K562 (cell line): ENCODE results near the gene ENG. TPM values are rescaled to one million over a fixed set of nuclear protein-coding genes. Genes with fewer than 3 reads are reported as not detected.

Source experiments
- ADNP ChIP-seq: fragments of 200-800 bp; sonication (Bioruptor generic); IDR thresholded peaks from 2 replicates; pipeline ENCODE4 v1.6.1; 2016; ENCODE audit warnings: missing genetic modification characterization, missing compliant biosample characterization
- ARHGAP35 ChIP-seq: fragments of 450-650 bp; IDR thresholded peaks from 2 replicates; pipeline ENCODE4 v1.6.1; 2018; ENCODE audit not compliant: partially characterized antibody
- MAZ ChIP-seq, 2 experiments: fragments of 450-650 bp in 1 of 2; sonication (generic) in 1 of 2; formaldehyde crosslinking; IDR thresholded peaks in 1 of 2; conservative IDR thresholded peaks in 1 of 2; 2 replicates each; pipeline versions ENCODE4 v1.4.0 to v1.5.0; 2020; ENCODE audit warnings: mild to moderate bottlenecking in 1 of 2, missing genetic modification reagents in 1 of 2
- MIER1 ChIP-seq: fragments of 450-650 bp; IDR thresholded peaks from 2 replicates; pipeline ENCODE4 v1.6.1; 2016; ENCODE audit warnings: antibody characterized with exemption, mild to moderate bottlenecking, low read depth
- SMARCA4 ChIP-seq: fragments of 450-650 bp; IDR thresholded peaks from 2 replicates; pipeline ENCODE4 v1.6.1; 2016
- SPI1 ChIP-seq: IDR thresholded peaks from 2 replicates; pipeline ENCODE4 v1.6.1; 2011; ENCODE audit warnings: low read depth, low read length, control low read depth, borderline replicate concordance
- SRSF7 ChIP-seq: fragments of 200-400 bp; formaldehyde crosslinking; optimal IDR thresholded peaks from 2 replicates; pipeline ENCODE3; 2017; ENCODE audit warnings: mild to moderate bottlenecking, low read depth, low read length
- U2AF1 ChIP-seq: fragments of 200-400 bp; formaldehyde crosslinking; optimal IDR thresholded peaks from 2 replicates; pipeline ENCODE3; 2017; ENCODE audit warnings: mild to moderate bottlenecking, low read depth, low read length, moderate library complexity
- XRCC4 ChIP-seq: IDR thresholded peaks from one replicate; pipeline ENCODE4 v1.6.1; 2011; ENCODE audit not compliant: insufficient read depth, insufficient read length; ENCODE audit errors: extremely low read depth
- YY1 ChIP-seq, 3 experiments: IDR thresholded peaks; 2 replicates each; pipeline ENCODE4 v1.6.1; 2011; ENCODE audit warnings: low read length in 2 of 3, mild to moderate bottlenecking in 2 of 3, moderate library complexity in 2 of 3, borderline replicate concordance in 1 of 3, control low read depth in 1 of 3, low read depth in 1 of 3; ENCODE audit not compliant: insufficient read depth in 3 of 3, insufficient replicate concordance in 2 of 3, control insufficient read depth in 1 of 3, insufficient read length in 1 of 3; ENCODE audit errors: extremely low read depth in 1 of 3
- ZNF197 ChIP-seq: fragments of 200-800 bp; sonication (Bioruptor generic); IDR thresholded peaks from 2 replicates; pipeline ENCODE4 v1.6.1; 2016; ENCODE audit warnings: low read depth, missing genetic modification characterization, missing compliant biosample characterization
- ZNF445 ChIP-seq: fragments of 250-450 bp; sonication (Bioruptor Pico); IDR thresholded peaks from 2 replicates; pipeline ENCODE4 v1.4.0; 2020; ENCODE audit warnings: low read depth, mild to moderate bottlenecking, moderate library complexity
- ZNF780A ChIP-seq: fragments of 250-450 bp; sonication (Bioruptor Pico); IDR thresholded peaks from 2 replicates; pipeline ENCODE4 v1.5.0; 2021; ENCODE audit warnings: mild to moderate bottlenecking
- polyA plus RNA-seq, 8 experiments: library from polyadenylated mRNA; depleted of rRNA in 4 of 8; stranded (reverse) in 5 of 8; unstranded in 3 of 8; fragments of >200 nt; fragmentation: Nextera tagmentation in 2 of 8; fragmentation: Illumina TruSeq in 1 of 8; extraction: Ambion mirVana in 2 of 8; extraction: Trizol in 1 of 8; gene quantifications; 2 replicates each; pipeline versions ENCODE4 v1.2.1 to v1.2.3, GENCODE V29; 2011 to 2014; ENCODE audit warnings: inconsistent platforms in 1 of 8, missing spikeins in 1 of 8
- total RNA-seq, 7 experiments: library from RNA; depleted of rRNA in 6 of 7; stranded (reverse); fragments of >200 nt in 6 of 7; fragmentation: Illumina TruSeq in 2 of 7; extraction: Trizol in 2 of 7; gene quantifications; 2 replicates each; pipeline versions ENCODE4 v1.2.1 to v1.2.3, GENCODE V29; 2011 to 2021; ENCODE audit warnings: low replicate concordance in 1 of 7
- TF ChIP-seq, protein P1 (sequence below), 3 experiments: fragments of 200-800 bp in 1 of 3; fragments of 250-450 bp in 1 of 3; fragments of 450-650 bp in 1 of 3; sonication (Bioruptor Pico) in 1 of 3; sonication (Bioruptor generic) in 1 of 3; formaldehyde crosslinking in 1 of 3; IDR thresholded peaks; 2 replicates each; pipeline versions ENCODE4 v1.6.1 to v1.8.0; 2016 to 2022; ENCODE audit warnings: mild to moderate bottlenecking in 2 of 3, missing genetic modification characterization in 2 of 3, missing compliant biosample characterization in 1 of 3, moderate library complexity in 1 of 3
- TF ChIP-seq, protein P2 (sequence below): fragments of 200-800 bp; sonication (Bioruptor generic); IDR thresholded peaks from 2 replicates; pipeline ENCODE4 v1.6.1; 2017; ENCODE audit warnings: missing genetic modification characterization, missing compliant biosample characterization

The ENG gene
- total and polyA plus RNA-seq, 9 of the 15 experiments (the other 6 are each of a cell fraction or from before 2014, with no cell fraction given), result 0.04 to 0.40 (median 0.14) TPM; not detected in 1

DNA sequence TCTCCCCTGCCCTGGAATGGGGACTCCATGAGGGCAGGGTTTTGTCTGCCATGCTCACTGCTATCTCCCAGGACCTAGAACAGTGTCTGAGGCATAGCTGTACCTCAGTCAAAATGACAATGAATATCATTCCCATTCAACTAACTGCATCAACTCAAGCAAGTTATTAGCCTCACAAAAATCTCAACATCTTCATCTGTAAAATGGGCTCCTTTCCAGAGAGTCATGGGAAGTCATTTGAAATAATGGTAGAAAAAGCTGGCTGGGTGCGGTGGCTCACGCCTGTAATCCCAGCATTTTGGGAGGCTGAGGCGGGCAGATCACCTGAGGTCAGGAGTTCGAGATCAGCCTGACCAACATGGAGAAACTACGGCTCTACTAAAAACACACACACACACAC is 85.4 kb downstream of the ENG start (continued):
- TF ChIP-seq, protein P1, sequence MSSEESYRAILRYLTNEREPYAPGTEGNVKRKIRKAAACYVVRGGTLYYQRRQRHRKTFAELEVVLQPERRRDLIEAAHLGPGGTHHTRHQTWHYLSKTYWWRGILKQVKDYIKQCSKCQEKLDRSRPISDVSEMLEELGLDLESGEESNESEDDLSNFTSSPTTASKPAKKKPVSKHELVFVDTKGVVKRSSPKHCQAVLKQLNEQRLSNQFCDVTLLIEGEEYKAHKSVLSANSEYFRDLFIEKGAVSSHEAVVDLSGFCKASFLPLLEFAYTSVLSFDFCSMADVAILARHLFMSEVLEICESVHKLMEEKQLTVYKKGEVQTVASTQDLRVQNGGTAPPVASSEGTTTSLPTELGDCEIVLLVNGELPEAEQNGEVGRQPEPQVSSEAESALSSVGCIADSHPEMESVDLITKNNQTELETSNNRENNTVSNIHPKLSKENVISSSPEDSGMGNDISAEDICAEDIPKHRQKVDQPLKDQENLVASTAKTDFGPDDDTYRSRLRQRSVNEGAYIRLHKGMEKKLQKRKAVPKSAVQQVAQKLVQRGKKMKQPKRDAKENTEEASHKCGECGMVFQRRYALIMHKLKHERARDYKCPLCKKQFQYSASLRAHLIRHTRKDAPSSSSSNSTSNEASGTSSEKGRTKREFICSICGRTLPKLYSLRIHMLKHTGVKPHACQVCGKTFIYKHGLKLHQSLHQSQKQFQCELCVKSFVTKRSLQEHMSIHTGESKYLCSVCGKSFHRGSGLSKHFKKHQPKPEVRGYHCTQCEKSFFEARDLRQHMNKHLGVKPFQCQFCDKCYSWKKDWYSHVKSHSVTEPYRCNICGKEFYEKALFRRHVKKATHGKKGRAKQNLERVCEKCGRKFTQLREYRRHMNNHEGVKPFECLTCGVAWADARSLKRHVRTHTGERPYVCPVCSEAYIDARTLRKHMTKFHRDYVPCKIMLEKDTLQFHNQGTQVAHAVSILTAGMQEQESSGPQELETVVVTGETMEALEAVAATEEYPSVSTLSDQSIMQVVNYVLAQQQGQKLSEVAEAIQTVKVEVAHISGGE (CRISPR knock-in tag; IDR thresholded peaks at IDR 0.05), result no peak
- TF ChIP-seq SRSF7 (no peak), ZNF780A (CRISPR knock-in tag) (no peak), SPI1 (no peak), SMARCA4 (no peak), YY1 (IDR thresholded peaks at IDR 0.05; ENCODE audit: borderline replicate concordance in 1 of 3, control insufficient read depth in 1 of 3, extremely low read depth in 1 of 3, insufficient read depth in 3 of 3, insufficient read length in 1 of 3, insufficient replicate concordance in 2 of 3, low read depth in 1 of 3, low read length in 2 of 3) (no peak), XRCC4 (no peak), ZNF197 (no peak), ADNP (tag) (peak; percentile 53; the same call in 1 of the 2 replicates), ZNF445 (CRISPR knock-in tag) (no peak), MAZ (CRISPR knock-in tag; conservative IDR thresholded peaks at IDR 0.05 in 1 of 2, IDR thresholded peaks at IDR 0.05 in 1 of 2) (no peak), MIER1 (no peak), ARHGAP35 (no peak), U2AF1 (no peak)
- TF ChIP-seq, protein P2, sequence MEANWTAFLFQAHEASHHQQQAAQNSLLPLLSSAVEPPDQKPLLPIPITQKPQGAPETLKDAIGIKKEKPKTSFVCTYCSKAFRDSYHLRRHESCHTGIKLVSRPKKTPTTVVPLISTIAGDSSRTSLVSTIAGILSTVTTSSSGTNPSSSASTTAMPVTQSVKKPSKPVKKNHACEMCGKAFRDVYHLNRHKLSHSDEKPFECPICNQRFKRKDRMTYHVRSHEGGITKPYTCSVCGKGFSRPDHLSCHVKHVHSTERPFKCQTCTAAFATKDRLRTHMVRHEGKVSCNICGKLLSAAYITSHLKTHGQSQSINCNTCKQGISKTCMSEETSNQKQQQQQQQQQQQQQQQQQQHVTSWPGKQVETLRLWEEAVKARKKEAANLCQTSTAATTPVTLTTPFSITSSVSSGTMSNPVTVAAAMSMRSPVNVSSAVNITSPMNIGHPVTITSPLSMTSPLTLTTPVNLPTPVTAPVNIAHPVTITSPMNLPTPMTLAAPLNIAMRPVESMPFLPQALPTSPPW (CRISPR knock-in tag), result no peak
